Hepatocyte (in vitro differentiated cells): ENCODE data around the gene KLHL30. TPM values are rescaled to one million over a fixed set of nuclear protein-coding genes. Genes with fewer than 3 reads are reported as not detected.

ENCODE experiments used
- DNase-seq: peaks from one replicate; pipeline ENCODE4 v3.0.0-alpha.2; 2016; ENCODE audit warnings: low spot score
- H2AFZ ChIP-seq: fragments of 200-600 bp; sonication (generic); 2 replicates; pipeline ENCODE4 v1.6.0; 2016; ENCODE audit warnings: antibody characterized with exemption, mild to moderate bottlenecking
- H3K27ac ChIP-seq: fragments of 200-600 bp; sonication (generic); 2 replicates; pipeline ENCODE4 v1.5.1; 2016; ENCODE audit warnings: mild to moderate bottlenecking
- H3K27me3 ChIP-seq: fragments of 200-600 bp; sonication (generic); 2 replicates; pipeline ENCODE4 v1.6.1; 2016
- H3K36me3 ChIP-seq: fragments of 200-600 bp; sonication (generic); replicated peaks from 2 replicates; pipeline ENCODE4 v1.5.1; 2016; ENCODE audit warnings: low read depth; ENCODE audit not compliant: insufficient read depth
- H3K4me1 ChIP-seq: fragments of 200-600 bp; sonication (generic); 2 replicates; pipeline ENCODE4 v1.5.1; 2016; ENCODE audit warnings: mild to moderate bottlenecking, moderate library complexity; ENCODE audit not compliant: insufficient read depth
- H3K4me2 ChIP-seq: fragments of 200-600 bp; sonication (generic); 2 replicates; pipeline ENCODE4 v1.6.0; 2016
- H3K4me3 ChIP-seq: fragments of 200-600 bp; sonication (generic); 2 replicates; pipeline ENCODE4 v1.5.1; 2016; ENCODE audit warnings: mild to moderate bottlenecking
- H3K79me2 ChIP-seq: fragments of 200-600 bp; sonication (generic); 2 replicates; pipeline ENCODE4 v1.6.0; 2017; ENCODE audit warnings: mild to moderate bottlenecking
- H3K9me2 ChIP-seq: fragments of 200-600 bp; sonication (generic); replicated peaks from 2 replicates; pipeline ENCODE4 v1.6.0; 2017; ENCODE audit warnings: mild to moderate bottlenecking; ENCODE audit not compliant: insufficient read depth
- H3K9me3 ChIP-seq: fragments of 200-600 bp; sonication (generic); 2 replicates; pipeline ENCODE4 v1.5.1; 2016; ENCODE audit warnings: low read depth, mild to moderate bottlenecking
- H4K20me1 ChIP-seq: fragments of 200-600 bp; sonication (generic); 2 replicates; pipeline ENCODE4 v1.6.0; 2016; ENCODE audit warnings: mild to moderate bottlenecking; ENCODE audit not compliant: insufficient read depth, poor library complexity, severe bottlenecking
- EZH2 ChIP-seq: fragments of 200-600 bp; sonication (generic); IDR thresholded peaks from 2 replicates; pipeline ENCODE4 v1.6.1; 2016; ENCODE audit warnings: antibody characterized with exemption, mild to moderate bottlenecking, borderline replicate concordance
- EZH2phosphoT487 ChIP-seq: fragments of 200-600 bp; sonication (generic); IDR thresholded peaks from one replicate; pipeline ENCODE4 v1.6.1; 2018; ENCODE audit warnings: antibody characterized with exemption, mild to moderate bottlenecking, low read depth, moderate library complexity; ENCODE audit not compliant: unreplicated experiment, severe bottlenecking
- WGBS: methylation state at CpG from one replicate; pipeline ENCODE4 v1.1.6; 2016; ENCODE audit warnings: low lambda C conversion rate; ENCODE audit errors: missing lambda C conversion rate; 5-methylcytosine and 5-hydroxymethylcytosine counted together
- polyA plus RNA-seq: library from polyadenylated mRNA; unstranded; fragments of >200 nt; fragmentation: Nextera tagmentation; extraction: Ambion mirVana; gene quantifications from 2 replicates; pipeline ENCODE4 v1.2.1, GENCODE V29; 2016
- total RNA-seq: library from RNA; depleted of rRNA; stranded (reverse); fragments of >200 nt; gene quantifications from 2 replicates; pipeline ENCODE4 v1.2.3, GENCODE V29; 2014
- TF ChIP-seq, protein P1 (sequence below): fragments of 200-600 bp; sonication (generic); IDR thresholded peaks from 2 replicates; pipeline ENCODE4 v1.5.1; 2016; ENCODE audit warnings: antibody characterized with exemption, mild to moderate bottlenecking; ENCODE audit not compliant: poor library complexity

Gene KLHL30
- total and polyA plus RNA-seq, 2 experiments from 2014 or later = 0.15 TPM; not detected in 1

DNA sequence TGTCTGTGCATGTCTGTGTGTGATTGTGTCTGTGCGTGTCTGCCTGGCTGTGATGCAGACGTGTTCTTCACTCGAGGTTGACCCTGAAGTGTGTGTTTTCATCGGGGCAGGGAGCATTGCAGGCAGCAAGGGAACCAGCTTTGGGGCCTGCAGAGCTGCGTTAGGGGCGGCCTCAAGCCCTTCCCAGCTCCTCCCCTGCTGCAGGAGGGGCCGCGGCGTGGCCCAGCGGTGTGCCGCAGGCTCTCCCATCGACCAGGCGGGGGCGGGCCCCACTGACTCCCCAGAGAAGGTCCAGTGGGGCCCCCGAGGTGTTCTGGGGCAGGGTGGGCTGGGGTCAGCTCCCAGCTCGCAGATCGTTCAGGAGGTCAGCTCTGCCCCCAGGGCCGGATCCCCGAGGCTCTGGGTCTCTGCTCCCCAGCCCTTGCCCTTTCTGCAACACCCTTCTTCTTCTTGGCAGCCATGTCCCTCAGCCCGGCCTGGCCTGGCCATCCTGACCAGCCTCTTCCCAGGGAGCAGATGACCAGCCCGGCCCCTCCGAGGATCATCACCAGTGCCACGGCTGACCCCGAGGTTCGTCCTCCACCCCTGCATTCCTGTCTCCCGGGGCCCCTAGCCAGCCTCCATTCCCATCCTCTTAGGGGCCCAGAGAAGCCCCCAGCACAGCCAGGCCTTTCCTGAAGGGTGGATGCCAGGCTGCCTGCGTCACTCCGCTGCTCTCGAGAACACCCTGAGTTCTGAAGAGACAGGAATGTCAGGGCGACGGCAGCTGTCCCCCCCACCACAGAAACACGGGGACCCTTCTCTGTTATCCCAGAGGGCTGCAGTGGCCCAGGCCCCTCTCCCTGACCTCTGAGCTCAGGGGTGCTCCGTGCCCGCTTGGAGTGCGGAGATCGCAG is 11.1 kb upstream of the KLHL30 start:
- Histone ChIP-seq H3K9me3 (no peaks in the 10 kb centered on the region), H4K20me1 (no peaks in the 10 kb centered on the region), H3K4me1 (no peaks in the 10 kb centered on the region), H3K27me3 (no peaks in the 10 kb centered on the region), H3K4me2 (peak overlapping the region; percentile 25), H3K9me2 (no peaks in the 10 kb centered on the region), H3K36me3 (no peaks in the 10 kb centered on the region), H3K79me2 (no peaks in the 10 kb centered on the region), H3K27ac (no peak overlapping the region), H3K4me3 (no peak overlapping the region), H2AFZ (no peak overlapping the region)
- 75% methylated on average over 30 of the region's 36 CpGs for WGBS
- TF ChIP-seq EZH2phosphoT487 (no peak), EZH2 (no peak)
- TF ChIP-seq, protein P1, sequence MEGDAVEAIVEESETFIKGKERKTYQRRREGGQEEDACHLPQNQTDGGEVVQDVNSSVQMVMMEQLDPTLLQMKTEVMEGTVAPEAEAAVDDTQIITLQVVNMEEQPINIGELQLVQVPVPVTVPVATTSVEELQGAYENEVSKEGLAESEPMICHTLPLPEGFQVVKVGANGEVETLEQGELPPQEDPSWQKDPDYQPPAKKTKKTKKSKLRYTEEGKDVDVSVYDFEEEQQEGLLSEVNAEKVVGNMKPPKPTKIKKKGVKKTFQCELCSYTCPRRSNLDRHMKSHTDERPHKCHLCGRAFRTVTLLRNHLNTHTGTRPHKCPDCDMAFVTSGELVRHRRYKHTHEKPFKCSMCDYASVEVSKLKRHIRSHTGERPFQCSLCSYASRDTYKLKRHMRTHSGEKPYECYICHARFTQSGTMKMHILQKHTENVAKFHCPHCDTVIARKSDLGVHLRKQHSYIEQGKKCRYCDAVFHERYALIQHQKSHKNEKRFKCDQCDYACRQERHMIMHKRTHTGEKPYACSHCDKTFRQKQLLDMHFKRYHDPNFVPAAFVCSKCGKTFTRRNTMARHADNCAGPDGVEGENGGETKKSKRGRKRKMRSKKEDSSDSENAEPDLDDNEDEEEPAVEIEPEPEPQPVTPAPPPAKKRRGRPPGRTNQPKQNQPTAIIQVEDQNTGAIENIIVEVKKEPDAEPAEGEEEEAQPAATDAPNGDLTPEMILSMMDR = no peak
- DNase-seq = no peak

DNA sequence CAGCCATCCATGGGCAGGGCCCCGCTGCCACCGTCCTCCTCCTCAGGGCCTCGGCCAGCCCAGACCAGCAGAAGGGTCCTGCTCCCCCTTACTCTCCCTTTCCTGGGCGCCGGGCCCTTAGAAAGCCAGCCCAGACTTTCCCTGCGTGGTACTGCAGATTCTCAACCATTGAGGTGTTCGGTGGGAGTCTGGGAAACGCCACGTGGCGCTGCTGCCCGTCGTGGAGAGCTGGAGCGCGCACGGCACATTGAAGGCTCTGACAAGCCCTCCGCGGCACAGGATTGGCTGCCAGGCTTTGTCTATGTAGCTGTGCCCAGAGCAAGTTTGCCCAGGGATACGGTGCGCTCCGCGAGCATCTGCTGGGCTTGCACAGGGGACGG is 10.4 kb upstream of the KLHL30 start:
- Histone ChIP-seq H2AFZ (no peak overlapping the region), H4K20me1 (no peaks in the 10 kb centered on the region), H3K27me3 (no peaks in the 10 kb centered on the region), H3K4me1 (no peaks in the 10 kb centered on the region), H3K4me3 (no peak overlapping the region), H3K27ac (no peak overlapping the region), H3K79me2 (no peaks in the 10 kb centered on the region), H3K9me3 (no peaks in the 10 kb centered on the region), H3K9me2 (no peaks in the 10 kb centered on the region), H3K4me2 (no peak overlapping the region), H3K36me3 (no peaks in the 10 kb centered on the region)
- TF ChIP-seq, protein P1 = no peak
- TF ChIP-seq EZH2 (no peak), EZH2phosphoT487 (no peak)
- 95% methylated on average over 22 of the region's 22 CpGs for WGBS
- no peak for DNase-seq

- H3K79me2 ChIP-seq = no peaks in the 10 kb centered on the region
- no peak overlapping the region for H3K4me2 ChIP-seq
- H3K9me2 ChIP-seq = no peaks in the 10 kb centered on the region
- no peak overlapping the region for H2AFZ ChIP-seq
- no peaks in the 10 kb centered on the region for H4K20me1 ChIP-seq
- no peaks in the 10 kb centered on the region for H3K9me3 ChIP-seq
- H3K27me3 ChIP-seq = no peaks in the 10 kb centered on the region
- H3K4me3 ChIP-seq = no peak overlapping the region
- TF ChIP-seq, protein P1 = no peak
- TF ChIP-seq EZH2phosphoT487 = no peak
- no peak for TF ChIP-seq EZH2
- WGBS = 84% methylated on average over 23 of the region's 30 CpGs
- H3K4me1 ChIP-seq = no peaks in the 10 kb centered on the region
- DNase-seq = no peak
- no peak overlapping the region for H3K27ac ChIP-seq
- no peaks in the 10 kb centered on the region for H3K36me3 ChIP-seq
These were observed 9.9 kb upstream of the KLHL30 start for GRCh38 chr2:238128534-238129001.
